HUES6 (cell line): ENCODE results near the gene DCXR.

Source experiments
- H3K27ac ChIP-seq: 2 replicates; pipeline ENCODE4 v1.7.0; 2013; ENCODE audit warnings: low read depth, mild to moderate bottlenecking, low read length, inconsistent platforms
- H3K27me3 ChIP-seq: 2 replicates; pipeline ENCODE4 v1.6.1; 2013; ENCODE audit warnings: low read length; ENCODE audit not compliant: control insufficient read depth, insufficient read depth
- H3K36me3 ChIP-seq: 2 replicates; pipeline ENCODE4 v1.6.1; 2013; ENCODE audit warnings: low read length; ENCODE audit not compliant: control insufficient read depth, insufficient read depth
- H3K4me1 ChIP-seq: 2 replicates; pipeline ENCODE4 v1.6.1; 2013; ENCODE audit warnings: low read length; ENCODE audit not compliant: control insufficient read depth, insufficient read depth
- H3K4me3 ChIP-seq: 2 replicates; pipeline ENCODE4 v1.5.1; 2013; ENCODE audit warnings: low read depth, low read length
- H3K9ac ChIP-seq: one replicate; pipeline ENCODE4 v1.6.1; 2013; ENCODE audit warnings: mild to moderate bottlenecking, low read length
- H3K9me3 ChIP-seq: 2 replicates; pipeline ENCODE4 v1.6.1; 2013; ENCODE audit warnings: low read depth, low read length; ENCODE audit not compliant: control insufficient read depth, insufficient read depth

The DCXR gene

DNA sequence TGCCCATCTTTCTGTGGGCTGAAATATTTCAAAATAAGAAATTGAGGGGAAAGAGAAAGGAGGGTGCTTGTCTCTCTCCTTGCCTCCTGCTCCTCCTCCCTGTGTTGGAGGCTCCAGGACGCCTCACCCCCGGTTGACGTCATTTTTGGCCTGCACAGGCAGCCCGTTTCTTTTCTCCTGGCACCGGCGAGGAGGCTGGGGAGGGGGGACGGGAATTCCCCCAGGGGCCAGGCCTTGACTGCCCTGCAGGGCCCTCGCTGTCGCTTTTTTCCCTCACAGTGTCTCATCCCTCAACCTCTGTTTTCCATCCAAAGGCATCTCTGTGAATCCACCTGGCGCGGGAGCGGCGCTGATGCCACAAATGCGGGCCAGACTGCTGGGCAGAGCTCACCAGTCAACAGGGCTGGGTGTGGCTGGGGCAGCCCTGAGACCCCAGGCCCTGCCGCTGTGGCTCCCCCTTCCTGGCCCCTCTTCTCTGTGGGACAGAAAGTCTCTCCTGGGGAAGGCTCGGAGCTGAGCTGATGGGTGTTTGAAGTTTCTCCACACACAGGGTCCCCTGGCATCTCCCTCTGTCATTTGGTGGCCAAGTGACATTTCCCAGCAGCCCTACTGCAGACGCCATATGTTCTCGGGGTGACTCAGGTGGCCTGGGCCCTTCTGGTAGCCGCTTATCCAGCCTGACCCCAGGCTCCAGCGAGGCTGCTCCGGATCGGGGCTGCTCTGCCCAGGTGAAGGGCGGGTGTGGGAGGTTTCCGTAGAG is 30.8 kb downstream of the DCXR start:
- Histone ChIP-seq H3K9ac (no peak overlapping the region), H3K27ac (no peak overlapping the region), H3K27me3 (no peaks in the 10 kb centered on the region), H3K4me3 (no peak overlapping the region), H3K4me1 (peaks cover 5% of the 10 kb centered on the region; the same call in 1 of the 2 replicates), H3K36me3 (no peaks in the 10 kb centered on the region; the same call in 1 of the 2 replicates), H3K9me3 (no peaks in the 10 kb centered on the region)

DNA sequence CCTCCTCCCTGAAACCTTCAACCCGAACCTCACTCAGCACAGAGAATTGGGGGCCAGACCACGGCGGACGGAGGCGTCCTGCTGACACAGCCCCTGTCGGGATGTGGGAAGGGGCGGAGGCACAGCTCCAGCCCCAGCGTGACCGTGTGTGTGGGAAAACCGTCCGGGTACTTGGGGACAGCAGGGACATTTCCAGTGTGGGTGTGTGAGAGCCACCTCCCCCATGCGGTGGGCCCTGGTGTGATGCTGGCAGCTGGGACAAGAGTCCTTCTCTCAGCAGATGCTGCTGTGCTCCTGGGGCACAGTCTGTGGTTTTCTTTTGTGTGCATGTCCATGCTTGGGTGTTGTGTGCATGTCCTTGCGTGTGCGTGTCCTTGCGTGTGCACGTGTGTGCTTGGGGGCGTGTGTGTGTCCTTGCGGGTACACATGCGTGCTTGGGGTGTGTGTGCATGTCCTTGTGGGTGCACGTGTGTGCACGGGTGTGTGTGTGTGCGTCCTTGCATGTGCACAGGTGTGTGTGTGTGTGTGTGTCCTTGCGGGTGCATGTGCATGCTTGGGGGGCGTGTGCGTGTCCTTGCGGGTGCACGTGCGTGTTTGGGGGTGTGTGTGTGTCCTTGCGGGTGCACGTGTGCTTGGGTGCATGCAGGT is 31.7 kb downstream of the DCXR start:
- H3K27me3 ChIP-seq, result no peaks in the 10 kb centered on the region
- no peaks in the 10 kb centered on the region for H3K9me3 ChIP-seq
- no peaks in the 10 kb centered on the region for H3K36me3 ChIP-seq
- no peak overlapping the region for H3K9ac ChIP-seq
- peaks cover 5% of the 10 kb centered on the region; the same call in 1 of the 2 replicates for H3K4me1 ChIP-seq
- no peak overlapping the region for H3K4me3 ChIP-seq
- no peak overlapping the region for H3K27ac ChIP-seq

DNA sequence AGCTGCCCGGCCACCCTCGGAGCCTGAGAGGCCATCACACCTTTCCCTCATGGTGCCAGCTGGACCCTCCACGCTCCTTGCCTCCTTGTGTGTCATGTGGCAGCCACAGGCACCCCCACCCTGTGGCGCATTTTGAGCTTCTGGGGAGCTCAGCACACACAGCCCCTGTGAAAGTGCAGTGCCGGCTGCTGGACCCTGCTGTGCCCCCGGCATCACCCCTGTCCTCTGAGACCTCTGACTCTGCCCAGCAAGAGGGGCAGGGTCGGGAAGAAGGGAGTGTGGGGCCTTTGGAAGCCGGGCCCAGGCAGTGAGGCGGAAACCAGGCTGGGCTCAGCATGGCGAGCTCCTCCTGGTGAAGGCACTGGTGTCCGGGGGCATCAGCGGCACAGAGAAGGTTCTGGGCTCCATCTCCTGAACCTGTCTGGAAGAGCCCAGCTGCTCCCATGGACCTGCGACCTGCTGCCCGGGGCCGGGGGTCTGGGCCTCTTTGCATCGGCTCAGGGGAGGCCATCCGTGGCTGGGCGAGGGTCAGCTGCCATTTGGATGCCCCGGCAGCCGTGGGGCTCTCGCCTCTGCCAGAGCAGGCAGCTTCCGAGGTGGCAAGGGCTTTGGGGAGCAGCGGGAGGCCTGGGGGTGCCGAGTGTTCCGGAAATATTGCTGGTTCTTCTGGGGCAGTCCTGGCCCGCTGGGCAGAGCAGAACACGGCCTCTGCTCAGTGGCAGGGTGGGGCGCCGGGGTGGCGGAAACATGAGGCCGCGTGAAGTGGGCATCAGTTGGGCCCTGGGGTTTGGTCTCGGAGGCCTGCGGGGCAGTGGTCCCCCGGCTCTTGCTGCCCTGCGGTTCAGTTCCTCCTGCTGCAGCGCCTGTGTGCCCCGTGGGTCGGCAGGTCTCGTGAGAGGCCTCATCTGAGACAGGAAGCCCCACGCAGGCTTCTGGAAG is 32.7 kb downstream of the DCXR start:
- Histone ChIP-seq H3K4me3 (no peak overlapping the region), H3K27me3 (no peaks in the 10 kb centered on the region), H3K36me3 (no peaks in the 10 kb centered on the region), H3K9ac (no peak overlapping the region), H3K27ac (no peak overlapping the region), H3K9me3 (no peaks in the 10 kb centered on the region), H3K4me1 (peaks cover 5% of the 10 kb centered on the region; the same call in 1 of the 2 replicates)

DNA sequence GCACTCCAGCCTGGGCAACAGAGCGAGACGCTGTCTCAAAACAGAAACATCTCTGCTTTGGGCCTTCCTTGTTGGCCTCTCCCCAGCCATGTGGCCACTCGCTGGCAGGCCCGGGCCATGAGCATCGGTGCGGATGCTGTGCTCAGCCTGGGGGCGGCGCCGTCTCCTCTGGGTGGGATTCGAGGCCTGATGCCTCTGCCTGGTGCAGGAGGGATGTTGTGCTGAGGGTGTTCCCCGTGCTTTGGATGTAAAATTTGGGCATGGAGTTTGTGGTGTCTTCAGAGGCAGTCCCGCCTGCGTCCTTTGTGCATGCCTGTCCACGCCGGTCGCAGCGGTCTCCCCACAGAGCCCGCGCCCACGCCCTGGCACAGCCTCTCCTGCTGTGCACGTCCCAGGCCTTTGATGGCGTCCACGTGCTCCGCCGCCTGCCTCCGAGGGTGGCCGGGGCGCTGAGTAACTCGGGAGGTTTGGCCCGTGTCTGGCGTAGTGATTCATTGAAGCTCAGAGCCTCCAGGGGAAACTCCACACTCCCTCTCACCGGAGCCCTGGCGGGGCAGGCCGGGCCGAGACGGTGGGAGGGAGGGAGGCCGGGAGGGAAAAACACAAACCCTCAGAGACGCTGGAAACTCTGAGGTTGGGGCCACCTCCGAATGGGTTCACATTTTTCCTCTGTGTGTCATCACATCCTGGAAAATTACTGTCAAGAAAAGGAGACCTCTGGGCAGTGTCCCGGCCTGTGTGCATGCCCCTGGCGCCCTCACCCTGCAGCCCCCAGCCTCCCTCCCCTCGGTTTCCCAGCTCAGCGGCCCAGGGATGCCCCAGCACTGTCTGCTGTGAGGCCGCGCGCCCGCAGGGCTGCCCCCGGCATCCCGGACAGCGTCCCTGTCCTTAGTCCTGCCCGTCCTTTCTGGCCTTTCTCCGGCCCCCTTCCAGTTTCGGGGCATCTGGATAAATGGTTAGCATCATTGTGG is 33.8 kb downstream of the DCXR start:
- Histone ChIP-seq H3K4me1 (peaks cover 5% of the 10 kb centered on the region; the same call in 1 of the 2 replicates), H3K27me3 (no peaks in the 10 kb centered on the region), H3K4me3 (no peak overlapping the region), H3K27ac (peak overlapping the region; percentile 61; the same call in 1 of the 2 replicates), H3K36me3 (no peaks in the 10 kb centered on the region; the same call in 1 of the 2 replicates), H3K9ac (peak overlapping the region; percentile 58), H3K9me3 (no peaks in the 10 kb centered on the region)

DNA sequence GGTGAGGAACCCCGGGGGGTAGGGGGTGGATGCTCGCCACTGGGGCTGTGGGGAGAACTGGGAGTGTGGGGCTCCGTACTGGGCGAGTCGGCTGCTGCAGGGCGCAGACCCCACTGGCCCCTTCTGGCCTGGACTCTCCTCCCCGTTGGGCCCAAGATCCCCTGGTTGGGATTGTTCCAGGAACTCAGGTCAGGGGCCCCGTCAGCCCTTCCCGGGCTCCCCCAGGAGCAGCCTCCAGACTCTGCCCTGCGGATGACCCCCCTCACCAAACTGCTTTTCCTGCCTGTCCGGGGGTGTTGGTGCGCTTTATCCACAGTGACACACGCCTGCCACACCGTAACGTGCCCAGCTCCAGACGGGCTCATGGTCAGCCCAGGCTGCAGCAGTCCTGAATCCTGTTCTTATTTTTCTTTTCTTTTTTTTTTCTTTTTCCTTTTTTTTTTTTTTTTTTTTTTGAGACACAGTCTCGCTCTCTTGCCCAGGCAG is 35.9 kb downstream of the DCXR start:
- H3K9me3 ChIP-seq, result no peaks in the 10 kb centered on the region
- H3K4me3 ChIP-seq, result no peak overlapping the region
- no peak overlapping the region for H3K9ac ChIP-seq
- peaks cover 6% of the 10 kb centered on the region for H3K36me3 ChIP-seq
- 0 out of 2 replicates have a peak overlapping the region, but pooled peaks have one; percentile 47 for H3K27ac ChIP-seq
- peaks cover 5% of the 10 kb centered on the region; the same call in 1 of the 2 replicates for H3K4me1 ChIP-seq
- no peaks in the 10 kb centered on the region for H3K27me3 ChIP-seq

DNA sequence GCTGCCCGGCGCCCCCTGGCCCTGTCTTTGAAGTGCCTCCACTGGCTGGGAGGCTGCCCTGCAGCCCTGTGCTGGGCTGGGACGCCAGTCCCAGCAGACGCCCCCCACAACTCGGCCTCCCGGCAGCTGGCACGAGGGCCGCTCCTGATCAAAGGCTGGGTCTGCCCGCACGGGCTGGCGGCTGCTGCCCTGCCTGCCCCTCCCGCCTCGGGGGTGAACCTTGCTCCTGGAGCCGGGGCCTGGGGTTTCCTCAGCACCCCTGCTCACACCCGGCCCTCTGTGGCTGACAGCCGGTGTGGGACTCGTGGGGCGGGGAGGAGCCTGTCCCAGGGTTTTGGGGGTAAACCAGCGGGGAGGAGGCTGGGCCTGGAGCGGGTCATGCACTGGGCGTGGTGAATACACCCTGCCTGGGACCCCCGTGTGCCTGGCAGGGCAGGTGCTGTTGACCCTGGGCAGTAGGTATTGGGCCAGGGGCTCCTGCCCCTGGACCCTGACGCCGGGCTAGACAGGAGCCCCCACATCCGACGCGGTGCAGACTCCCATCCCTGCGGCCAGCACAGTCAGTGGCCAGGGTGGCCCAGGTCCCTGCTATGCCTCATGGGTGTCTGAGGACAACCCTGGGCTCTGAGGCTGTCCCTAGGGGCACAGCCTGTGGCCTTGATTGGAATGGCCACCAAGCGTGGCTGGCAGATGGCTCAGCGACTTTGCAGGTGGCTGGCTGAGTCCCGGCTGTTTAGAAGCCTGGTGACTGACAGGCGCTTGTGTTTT is 36.5 kb downstream of the DCXR start:
- Histone ChIP-seq H3K4me3 (no peak overlapping the region), H3K9ac (no peak overlapping the region), H3K27ac (0 out of 2 replicates have a peak overlapping the region, but pooled peaks have one; percentile 47), H3K9me3 (no peaks in the 10 kb centered on the region), H3K4me1 (peaks cover 5% of the 10 kb centered on the region; the same call in 1 of the 2 replicates), H3K27me3 (no peaks in the 10 kb centered on the region), H3K36me3 (peaks cover 6% of the 10 kb centered on the region)

DNA sequence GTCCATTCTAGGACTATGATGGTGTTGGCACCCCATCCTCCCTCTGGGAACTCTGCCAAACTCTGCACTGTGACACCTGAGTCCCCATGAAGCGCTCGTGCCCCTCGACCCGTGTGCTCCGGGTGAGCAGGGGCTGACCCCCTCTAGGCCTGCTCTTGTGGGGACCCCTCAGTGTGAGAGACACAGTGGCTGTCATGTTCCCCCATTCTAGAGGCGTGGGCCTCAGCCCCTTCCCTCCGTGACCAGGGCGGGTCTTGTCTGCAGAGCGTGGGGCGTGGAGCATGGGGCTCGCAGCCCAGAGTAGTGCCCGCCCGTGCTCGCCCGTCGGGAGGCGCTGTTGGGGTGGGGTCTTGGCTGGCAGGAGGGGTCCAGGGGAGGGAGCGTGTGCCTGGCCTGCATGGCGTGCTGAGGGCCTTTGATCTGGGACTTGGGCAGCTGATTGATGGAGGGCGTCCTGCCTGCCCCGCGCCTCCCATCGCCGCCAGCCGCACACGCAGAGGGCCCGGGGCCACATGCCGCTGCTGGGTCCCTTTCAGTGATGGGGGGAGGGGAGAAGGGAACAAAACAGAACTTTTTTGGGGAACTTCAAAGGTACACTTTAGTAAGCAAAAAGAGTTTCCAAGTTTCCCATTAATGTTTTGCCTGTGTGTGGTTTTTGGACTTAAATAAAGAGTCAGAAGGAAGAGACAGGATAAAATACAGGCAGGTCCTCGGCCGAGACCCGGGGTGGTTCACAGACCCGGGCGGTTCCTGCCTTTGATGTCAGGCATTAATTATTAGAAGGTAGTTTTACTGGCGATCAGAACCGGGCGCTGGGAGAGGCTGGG is 37.3 kb downstream of the DCXR start:
- H3K4me1 ChIP-seq, result peaks cover 5% of the 10 kb centered on the region; the same call in 1 of the 2 replicates
- no peak overlapping the region for H3K9ac ChIP-seq
- H3K27ac ChIP-seq, result no peak overlapping the region; the same call in 1 of the 2 replicates

DNA sequence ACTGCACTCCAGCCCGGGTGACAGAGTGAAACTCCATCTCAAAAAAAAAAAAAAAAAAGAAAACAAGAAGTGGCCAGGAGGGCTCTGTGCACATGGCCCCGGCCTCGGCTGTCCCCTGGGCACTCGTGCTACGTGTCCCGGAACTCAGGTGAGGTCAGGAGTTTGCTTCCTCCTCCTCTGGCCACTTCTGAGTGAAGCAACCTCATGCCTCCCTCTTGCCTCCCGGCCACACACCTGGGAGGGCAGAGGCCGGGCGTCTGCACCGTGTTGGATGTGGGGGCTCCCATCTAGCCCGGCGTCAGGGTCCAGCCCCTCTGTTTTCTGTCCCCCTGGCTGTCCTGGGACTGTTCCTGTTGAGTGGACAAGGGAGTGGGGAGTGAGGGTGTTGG is 37.9 kb downstream of the DCXR start:
- no peaks in the 10 kb centered on the region for H3K27me3 ChIP-seq
- no peak overlapping the region for H3K9ac ChIP-seq
- H3K36me3 ChIP-seq, result peaks cover 6% of the 10 kb centered on the region
- H3K9me3 ChIP-seq, result no peaks in the 10 kb centered on the region
- peaks cover 5% of the 10 kb centered on the region; the same call in 1 of the 2 replicates for H3K4me1 ChIP-seq
- no peak overlapping the region for H3K4me3 ChIP-seq
- H3K27ac ChIP-seq, result no peak overlapping the region; the same call in 1 of the 2 replicates

More for the DNA sequence above, 37.3 kb downstream of the DCXR start:
- Histone ChIP-seq H3K4me3 (no peak overlapping the region), H3K36me3 (peaks cover 6% of the 10 kb centered on the region), H3K27me3 (no peaks in the 10 kb centered on the region), H3K9me3 (no peaks in the 10 kb centered on the region)
